ENCODE measurements around the gene RESP18.

Gene RESP18

DNA sequence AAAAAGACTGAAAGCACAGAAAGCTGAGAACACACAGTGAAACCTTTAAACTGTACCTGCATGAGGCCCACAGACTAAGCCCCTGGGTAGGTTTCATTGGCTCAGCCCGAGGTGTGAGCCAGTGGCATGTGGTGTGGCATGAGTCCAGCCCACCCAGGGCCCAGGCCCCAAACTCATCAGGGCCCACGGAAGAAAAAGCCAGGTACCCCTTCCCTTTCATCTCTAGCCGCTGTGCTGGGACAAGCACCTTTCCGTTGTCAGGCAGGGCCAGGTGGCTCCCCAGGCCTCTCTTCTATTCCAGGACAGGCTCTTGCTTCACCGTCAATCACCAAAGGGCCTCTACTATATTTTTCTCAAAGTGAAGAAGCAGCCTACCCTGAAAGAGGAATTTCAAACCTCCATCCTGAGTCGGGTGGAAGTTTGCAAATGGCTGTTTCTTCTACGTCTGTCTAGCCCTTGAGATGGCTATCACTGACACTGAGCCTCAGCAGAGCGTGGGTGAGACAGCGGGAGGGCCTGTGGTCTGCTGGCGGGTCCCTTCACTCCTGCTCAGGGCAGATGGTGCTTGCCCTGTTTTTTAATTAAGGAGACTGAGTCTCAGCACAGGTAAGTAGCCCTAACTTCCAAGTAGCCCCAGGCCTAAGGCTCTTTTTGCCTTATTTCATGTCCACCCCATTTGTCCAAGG lies 44.8 kb downstream of the RESP18 start:
- TF ChIP-seq SIN3A (IDR thresholded peaks at IDR 0.05; ENCODE audit: borderline replicate concordance, insufficient read depth, low read length) (no peak), POLR2AphosphoS5 (IDR thresholded peaks at IDR 0.05; ENCODE audit: low read depth, low read length) (no peak), TAF1 (IDR thresholded peaks at IDR 0.05; ENCODE audit: borderline replicate concordance, insufficient read depth, low read length) (no peak), FOXP2 (optimal IDR thresholded peaks at IDR 0.05; ENCODE audit: borderline replicate concordance, extremely low read depth, extremely low read length, insufficient read depth) (no peak)
- TF ChIP-seq, protein P1, sequence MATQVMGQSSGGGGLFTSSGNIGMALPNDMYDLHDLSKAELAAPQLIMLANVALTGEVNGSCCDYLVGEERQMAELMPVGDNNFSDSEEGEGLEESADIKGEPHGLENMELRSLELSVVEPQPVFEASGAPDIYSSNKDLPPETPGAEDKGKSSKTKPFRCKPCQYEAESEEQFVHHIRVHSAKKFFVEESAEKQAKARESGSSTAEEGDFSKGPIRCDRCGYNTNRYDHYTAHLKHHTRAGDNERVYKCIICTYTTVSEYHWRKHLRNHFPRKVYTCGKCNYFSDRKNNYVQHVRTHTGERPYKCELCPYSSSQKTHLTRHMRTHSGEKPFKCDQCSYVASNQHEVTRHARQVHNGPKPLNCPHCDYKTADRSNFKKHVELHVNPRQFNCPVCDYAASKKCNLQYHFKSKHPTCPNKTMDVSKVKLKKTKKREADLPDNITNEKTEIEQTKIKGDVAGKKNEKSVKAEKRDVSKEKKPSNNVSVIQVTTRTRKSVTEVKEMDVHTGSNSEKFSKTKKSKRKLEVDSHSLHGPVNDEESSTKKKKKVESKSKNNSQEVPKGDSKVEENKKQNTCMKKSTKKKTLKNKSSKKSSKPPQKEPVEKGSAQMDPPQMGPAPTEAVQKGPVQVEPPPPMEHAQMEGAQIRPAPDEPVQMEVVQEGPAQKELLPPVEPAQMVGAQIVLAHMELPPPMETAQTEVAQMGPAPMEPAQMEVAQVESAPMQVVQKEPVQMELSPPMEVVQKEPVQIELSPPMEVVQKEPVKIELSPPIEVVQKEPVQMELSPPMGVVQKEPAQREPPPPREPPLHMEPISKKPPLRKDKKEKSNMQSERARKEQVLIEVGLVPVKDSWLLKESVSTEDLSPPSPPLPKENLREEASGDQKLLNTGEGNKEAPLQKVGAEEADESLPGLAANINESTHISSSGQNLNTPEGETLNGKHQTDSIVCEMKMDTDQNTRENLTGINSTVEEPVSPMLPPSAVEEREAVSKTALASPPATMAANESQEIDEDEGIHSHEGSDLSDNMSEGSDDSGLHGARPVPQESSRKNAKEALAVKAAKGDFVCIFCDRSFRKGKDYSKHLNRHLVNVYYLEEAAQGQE (IDR thresholded peaks at IDR 0.05; ENCODE audit: insufficient read depth in 1 of 2, low read depth in 2 of 2, low read length in 2 of 2): no peak

DNA sequence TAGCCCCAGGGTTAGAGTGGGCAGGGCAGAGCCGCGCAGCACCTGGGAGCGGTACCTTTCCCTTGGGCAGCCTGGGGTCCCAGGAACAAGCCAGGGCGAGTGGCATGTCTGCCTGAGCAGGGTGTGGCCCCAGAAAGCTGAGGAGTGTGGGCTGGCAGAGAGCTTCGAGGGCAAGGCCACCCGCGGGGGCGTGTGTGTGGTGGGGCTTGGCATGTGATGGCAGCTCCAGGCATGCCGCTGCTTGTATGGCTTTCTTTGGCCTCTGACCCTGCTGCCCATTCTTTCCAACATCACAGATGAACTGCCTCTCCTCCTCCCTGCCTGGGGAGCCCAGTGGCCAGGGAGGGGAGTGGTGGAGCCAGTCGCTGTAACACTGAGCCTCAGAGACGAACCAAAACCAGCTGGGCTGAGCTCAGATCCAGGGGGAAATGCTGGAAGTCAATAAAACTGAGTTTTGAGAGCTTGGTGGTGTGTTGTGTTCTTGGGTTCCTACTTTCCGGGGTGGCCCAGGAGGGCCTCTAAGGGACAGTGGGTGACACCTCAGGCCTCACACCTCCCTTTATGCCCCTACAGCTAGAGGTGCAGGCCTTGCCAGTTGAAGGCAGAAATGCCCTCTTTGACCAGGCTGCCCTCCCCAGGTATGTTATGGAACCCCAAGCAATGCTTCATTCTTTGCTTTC lies 46.0 kb downstream of the RESP18 start:
- TF ChIP-seq TAF1 (IDR thresholded peaks at IDR 0.05; ENCODE audit: borderline replicate concordance, insufficient read depth, low read length) (no peak), FOXP2 (optimal IDR thresholded peaks at IDR 0.05; ENCODE audit: borderline replicate concordance, extremely low read depth, extremely low read length, insufficient read depth) (no peak), POLR2AphosphoS5 (IDR thresholded peaks at IDR 0.05; ENCODE audit: low read depth, low read length) (no peak), SIN3A (IDR thresholded peaks at IDR 0.05; ENCODE audit: borderline replicate concordance, insufficient read depth, low read length) (no peak)
- TF ChIP-seq, protein P1 (IDR thresholded peaks at IDR 0.05; ENCODE audit: insufficient read depth in 1 of 2, low read depth in 2 of 2, low read length in 2 of 2): no peak

DNA sequence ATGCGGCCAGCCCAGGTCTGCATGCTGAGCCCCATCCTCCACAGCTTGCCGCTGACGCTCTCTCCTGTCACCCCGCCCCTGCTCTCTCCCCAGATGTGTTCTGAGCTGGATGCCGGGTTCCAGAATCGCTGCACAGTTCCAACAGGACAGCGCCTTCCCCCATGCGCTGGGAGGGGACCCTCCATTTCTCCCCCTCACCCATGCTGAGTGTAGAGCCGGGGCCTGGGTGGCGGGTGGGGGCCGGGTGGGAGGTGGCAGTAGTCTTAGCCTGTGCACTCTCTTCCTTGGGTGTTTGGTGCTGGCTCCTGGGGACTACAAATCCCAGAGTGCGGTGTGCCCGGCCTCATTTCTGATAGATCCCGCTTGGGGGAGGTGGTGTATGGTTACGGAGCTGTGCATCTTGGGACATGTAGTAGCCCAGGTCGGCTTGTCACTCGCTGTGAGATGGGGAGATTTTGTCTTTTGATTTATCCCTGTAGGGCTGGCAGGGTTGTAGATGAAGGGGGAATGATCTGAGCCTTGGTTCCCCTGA lies 46.6 kb downstream of the RESP18 start:
- TF ChIP-seq POLR2AphosphoS5 (IDR thresholded peaks at IDR 0.05; ENCODE audit: low read depth, low read length) (no peak), TAF1 (IDR thresholded peaks at IDR 0.05; ENCODE audit: borderline replicate concordance, insufficient read depth, low read length) (no peak), FOXP2 (optimal IDR thresholded peaks at IDR 0.05; ENCODE audit: borderline replicate concordance, extremely low read depth, extremely low read length, insufficient read depth) (no peak), SIN3A (IDR thresholded peaks at IDR 0.05; ENCODE audit: borderline replicate concordance, insufficient read depth, low read length) (no peak)
- TF ChIP-seq, protein P1 (IDR thresholded peaks at IDR 0.05; ENCODE audit: insufficient read depth in 1 of 2, low read depth in 2 of 2, low read length in 2 of 2): no peak

DNA sequence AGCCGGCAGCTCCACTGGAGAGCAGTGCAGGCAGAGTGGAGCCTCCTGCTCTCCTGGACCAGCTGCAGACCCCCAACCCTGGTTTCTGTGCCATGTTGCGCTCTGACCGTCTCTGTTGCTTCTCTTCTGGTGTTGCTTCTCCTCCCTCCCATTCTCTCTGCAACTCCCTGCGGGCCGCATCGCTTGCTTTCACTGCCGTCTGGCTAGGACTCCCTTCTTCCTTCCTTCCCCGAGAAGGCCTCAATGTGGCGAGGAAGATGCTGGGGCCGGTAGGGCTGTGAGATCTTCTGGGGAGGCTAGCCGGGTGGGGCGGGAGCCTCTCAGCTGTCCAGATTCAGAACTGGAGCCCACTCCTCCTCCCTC lies 47.2 kb downstream of the RESP18 start:
- TF ChIP-seq TAF1 (IDR thresholded peaks at IDR 0.05; ENCODE audit: borderline replicate concordance, insufficient read depth, low read length) (no peak), POLR2AphosphoS5 (IDR thresholded peaks at IDR 0.05; ENCODE audit: low read depth, low read length) (no peak), FOXP2 (optimal IDR thresholded peaks at IDR 0.05; ENCODE audit: borderline replicate concordance, extremely low read depth, extremely low read length, insufficient read depth) (no peak), SIN3A (IDR thresholded peaks at IDR 0.05; ENCODE audit: borderline replicate concordance, insufficient read depth, low read length) (no peak)
- TF ChIP-seq, protein P1 (IDR thresholded peaks at IDR 0.05; ENCODE audit: insufficient read depth in 1 of 2, low read depth in 2 of 2, low read length in 2 of 2): no peak
